ENCODE results near the gene CYP4A11. TPM values are rescaled to one million over a fixed set of nuclear protein-coding genes. Genes with fewer than 3 reads are reported as not detected.
A peak's percentile ranks its signal among the peaks of the same experiment; 100 is the strongest.
"Not testable (repeated sequence)": the region's sequence is repeated elsewhere in the genome, so short reads cannot be mapped to it uniquely, and the experiment has no call there.

CYP4A11 gene
- total RNA-seq, 2 donors from 2014 or later, result 0.57 TPM; not detected in 1

GRCh38 chr1:46961066-46961758, 19.9 kb upstream of the CYP4A11 start:
- intact Hi-C loops (cut with DNase I), result no loop called here
- no peak for TF ChIP-seq CTCF (IDR thresholded peaks at IDR 0.05)
- no peak overlapping the region for H3K27ac ChIP-seq
- no peak for DNase-seq
- H3K4me1 ChIP-seq, result no peaks in the 10 kb centered on the region
- no peaks in the 10 kb centered on the region for H3K9me3 ChIP-seq
- no peak overlapping the region for H3K9ac ChIP-seq (ENCODE audit: low read depth in 2 of 2, low read length in 2 of 2)
- H3K27me3 ChIP-seq, result no peaks in the 10 kb centered on the region
- no peak overlapping the region for H3K4me3 ChIP-seq
- H3K36me3 ChIP-seq, result no peaks in the 10 kb centered on the region

GRCh38 chr1:46960250-46960649, 19.0 kb upstream of the CYP4A11 start:
- H3K27me3 ChIP-seq, result no peaks in the 10 kb centered on the region
- no peak for DNase-seq
- H3K36me3 ChIP-seq, result no peaks in the 10 kb centered on the region
- H3K9me3 ChIP-seq, result no peaks in the 10 kb centered on the region
- no peak overlapping the region for H3K4me3 ChIP-seq
- intact Hi-C loops (cut with DNase I), result no loop called here
- H3K9ac ChIP-seq (ENCODE audit: low read depth in 2 of 2, low read length in 2 of 2), result no peak overlapping the region
- no peak for TF ChIP-seq CTCF (IDR thresholded peaks at IDR 0.05)
- H3K4me1 ChIP-seq, result no peaks in the 10 kb centered on the region
- H3K27ac ChIP-seq, result no peak overlapping the region

- H3K27ac ChIP-seq; H3K27me3 ChIP-seq; H3K9me3 ChIP-seq; H3K4me3 ChIP-seq; H3K9ac ChIP-seq (ENCODE audit: low read depth in 2 of 2, low read length in 2 of 2); DNase-seq; H3K4me1 ChIP-seq; H3K36me3 ChIP-seq; intact Hi-C loops (cut with DNase I): not testable (repeated sequence)
These were observed 13.8 kb upstream of the CYP4A11 start for GRCh38 chr1:46955116-46955515.

- DNase-seq; intact Hi-C loops (cut with DNase I): not testable (repeated sequence)
These were observed 12.6 kb upstream of the CYP4A11 start for GRCh38 chr1:46953847-46954246.

GRCh38 chr1:46949417-46949666, 8.1 kb upstream of the CYP4A11 start:
- H3K9me3 ChIP-seq; H3K9ac ChIP-seq (ENCODE audit: low read depth in 2 of 2, low read length in 2 of 2); H3K4me1 ChIP-seq; DNase-seq; H3K36me3 ChIP-seq; H3K4me3 ChIP-seq; H3K27ac ChIP-seq; intact Hi-C loops (cut with DNase I); H3K27me3 ChIP-seq: not testable (repeated sequence)

More at GRCh38 chr1:46953847-46954246, 12.6 kb upstream of the CYP4A11 start:
- not testable (repeated sequence) for H3K4me3 ChIP-seq; H3K27ac ChIP-seq; H3K27me3 ChIP-seq; H3K4me1 ChIP-seq; H3K9ac ChIP-seq (ENCODE audit: low read depth in 2 of 2, low read length in 2 of 2); H3K36me3 ChIP-seq; H3K9me3 ChIP-seq

- H3K27me3 ChIP-seq, result no peaks in the 10 kb centered on the region
- H3K4me1 ChIP-seq, result no peaks in the 10 kb centered on the region
- no peak overlapping the region for H3K27ac ChIP-seq
- TF ChIP-seq CTCF (IDR thresholded peaks at IDR 0.05), result no peak
- peak; percentile 20 for DNase-seq
- H3K4me3 ChIP-seq, result no peak overlapping the region
- no peaks in the 10 kb centered on the region for H3K9me3 ChIP-seq
- no peaks in the 10 kb centered on the region for H3K36me3 ChIP-seq
- intact Hi-C loops (cut with DNase I), result no loop called here
- no peak overlapping the region for H3K9ac ChIP-seq (ENCODE audit: low read depth in 2 of 2, low read length in 2 of 2)
These were observed 7.5 kb upstream of the CYP4A11 start for GRCh38 chr1:46948629-46949416.

- H3K27me3 ChIP-seq; H3K9me3 ChIP-seq; H3K27ac ChIP-seq; H3K36me3 ChIP-seq; H3K4me1 ChIP-seq; H3K9ac ChIP-seq (ENCODE audit: low read depth in 2 of 2, low read length in 2 of 2); H3K4me3 ChIP-seq; DNase-seq; intact Hi-C loops (cut with DNase I): not testable (repeated sequence)
These were observed 6.4 kb upstream of the CYP4A11 start for GRCh38 chr1:46947706-46948105.
